PC-9 (cell line): Measurements from ENCODE around the gene TOMM22.

Experiments
- EZH2 ChIP-seq: fragments of 200-600 bp; sonication (generic); IDR thresholded peaks from 2 replicates; pipeline ENCODE4 v1.8.0; 2017; ENCODE audit warnings: antibody characterized with exemption, low read depth
- TF ChIP-seq, protein P1 (sequence below): fragments of 200-600 bp; sonication (generic); conservative IDR thresholded peaks from 2 replicates; pipeline ENCODE4 v1.6.1; 2017; ENCODE audit warnings: mixed run types, antibody characterized with exemption, mild to moderate bottlenecking, moderate library complexity

DNA sequence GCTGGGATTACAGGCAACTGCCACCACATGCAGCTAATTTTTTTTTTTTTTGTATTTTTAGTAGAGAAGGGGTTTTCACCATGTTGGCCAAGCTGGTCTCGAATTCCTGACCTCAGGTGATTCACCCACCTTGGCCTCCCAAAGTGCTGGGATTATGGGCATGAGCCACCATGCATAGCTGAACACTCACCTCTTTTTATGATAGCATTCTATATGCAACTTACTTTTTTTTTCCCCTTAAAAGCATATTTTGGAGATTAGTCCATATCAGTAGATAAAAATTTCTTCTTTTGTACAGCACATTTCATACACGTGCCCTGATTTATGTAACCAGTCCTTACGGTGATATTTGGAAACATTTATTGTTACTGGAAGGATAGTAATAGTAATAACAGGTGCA is 38.6 kb downstream of the TOMM22 start:
- TF ChIP-seq, protein P1, sequence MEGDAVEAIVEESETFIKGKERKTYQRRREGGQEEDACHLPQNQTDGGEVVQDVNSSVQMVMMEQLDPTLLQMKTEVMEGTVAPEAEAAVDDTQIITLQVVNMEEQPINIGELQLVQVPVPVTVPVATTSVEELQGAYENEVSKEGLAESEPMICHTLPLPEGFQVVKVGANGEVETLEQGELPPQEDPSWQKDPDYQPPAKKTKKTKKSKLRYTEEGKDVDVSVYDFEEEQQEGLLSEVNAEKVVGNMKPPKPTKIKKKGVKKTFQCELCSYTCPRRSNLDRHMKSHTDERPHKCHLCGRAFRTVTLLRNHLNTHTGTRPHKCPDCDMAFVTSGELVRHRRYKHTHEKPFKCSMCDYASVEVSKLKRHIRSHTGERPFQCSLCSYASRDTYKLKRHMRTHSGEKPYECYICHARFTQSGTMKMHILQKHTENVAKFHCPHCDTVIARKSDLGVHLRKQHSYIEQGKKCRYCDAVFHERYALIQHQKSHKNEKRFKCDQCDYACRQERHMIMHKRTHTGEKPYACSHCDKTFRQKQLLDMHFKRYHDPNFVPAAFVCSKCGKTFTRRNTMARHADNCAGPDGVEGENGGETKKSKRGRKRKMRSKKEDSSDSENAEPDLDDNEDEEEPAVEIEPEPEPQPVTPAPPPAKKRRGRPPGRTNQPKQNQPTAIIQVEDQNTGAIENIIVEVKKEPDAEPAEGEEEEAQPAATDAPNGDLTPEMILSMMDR, result no peak
- TF ChIP-seq EZH2, result no peak
